GM18526 (cell line): ENCODE measurements around the gene TPX2.

Experiments
- POLR2A ChIP-seq: IDR thresholded peaks from 3 replicates; pipeline ENCODE4 v1.6.1; 2011; ENCODE audit not compliant: insufficient read length; ENCODE audit errors: extremely low read depth

The TPX2 gene

DNA sequence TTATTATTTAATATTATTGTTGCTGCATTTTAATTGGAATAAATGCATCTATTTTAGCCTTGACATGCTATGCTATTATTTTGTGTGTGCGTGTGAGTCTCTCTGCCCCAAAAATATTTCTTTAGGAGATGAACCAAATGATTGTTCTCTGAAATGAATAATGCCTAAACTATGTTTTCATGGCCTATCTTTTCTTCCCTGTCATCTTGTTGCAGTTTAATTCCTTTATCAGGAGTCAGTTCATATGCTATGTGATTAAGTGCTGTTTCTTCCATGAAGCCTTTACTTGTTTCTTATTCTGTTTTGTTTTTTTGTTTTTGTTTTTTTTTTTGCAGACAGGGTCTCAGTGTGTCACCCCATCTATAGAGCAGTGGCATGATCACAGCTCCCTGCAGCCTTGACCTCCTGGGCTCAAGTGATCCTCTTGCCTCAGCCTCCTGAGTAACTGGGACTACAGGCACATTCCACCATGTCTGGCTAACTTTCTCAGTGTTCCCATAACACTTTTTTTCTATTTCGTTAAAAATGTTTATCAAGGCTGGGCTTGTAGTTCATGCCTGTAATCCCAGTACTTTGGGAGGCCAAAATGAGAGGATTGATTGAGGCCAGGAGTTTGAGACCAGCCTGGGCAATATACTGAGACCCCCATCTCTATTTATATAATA, 25.7 kb downstream of the TPX2 start:
- TF ChIP-seq POLR2A = no peak

- no peak for TF ChIP-seq POLR2A
Observed at GRCh38 chr20:31767805-31768204, 28.7 kb downstream of the TPX2 start.

DNA sequence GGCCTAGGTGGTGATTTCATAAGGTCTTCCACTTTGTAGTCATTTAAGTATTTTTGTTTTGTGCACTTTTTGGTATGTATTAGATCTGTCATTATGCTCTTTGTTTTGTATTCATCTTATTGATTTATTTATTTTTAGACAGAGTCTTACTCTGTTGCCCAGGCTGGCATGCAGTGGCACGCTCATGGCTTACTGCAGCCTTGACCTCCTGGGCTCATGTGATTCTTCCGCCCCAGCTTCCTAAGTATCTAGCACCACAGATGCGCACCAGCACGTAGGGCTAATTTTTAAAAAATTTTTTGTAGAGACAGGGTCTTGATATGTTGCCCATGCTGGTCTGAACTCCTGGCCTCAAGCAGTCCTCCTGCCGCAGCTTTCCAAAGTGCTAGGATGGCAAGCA, 30.6 kb downstream of the TPX2 start:
- no peak for TF ChIP-seq POLR2A

- TF ChIP-seq POLR2A = no peak
Observed at GRCh38 chr20:31770243-31770642, 31.2 kb downstream of the TPX2 start.

DNA sequence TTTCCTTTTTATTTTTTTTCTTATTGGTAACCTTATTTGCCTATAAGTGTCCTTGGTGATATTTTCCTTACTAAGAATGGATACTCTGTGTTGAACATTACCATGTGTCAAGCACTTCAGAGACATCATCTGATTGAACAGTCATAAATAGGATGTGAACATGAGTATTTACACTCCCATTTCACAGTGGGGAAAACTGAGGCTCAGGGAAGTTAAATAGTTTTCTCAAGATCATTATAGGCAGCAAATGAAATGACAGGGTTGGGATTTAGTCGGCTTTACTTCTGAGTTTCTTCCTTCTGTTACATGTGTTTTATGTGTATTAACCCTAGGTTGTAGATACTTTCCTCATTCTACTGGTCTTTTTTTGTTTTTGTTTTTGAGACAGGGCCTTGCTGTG, 35.3 kb downstream of the TPX2 start:
- no peak for TF ChIP-seq POLR2A

- no peak for TF ChIP-seq POLR2A
Observed at GRCh38 chr20:31780839-31781238, 41.7 kb downstream of the TPX2 start.

- no peak for TF ChIP-seq POLR2A
Observed at GRCh38 chr20:31781945-31782344, 42.9 kb downstream of the TPX2 start.

GRCh38 chr20:31784354-31785044, 45.4 kb downstream of the TPX2 start:
- TF ChIP-seq POLR2A = no peak

GRCh38 chr20:31785089-31785488, 46.0 kb downstream of the TPX2 start:
- TF ChIP-seq POLR2A = no peak

- TF ChIP-seq POLR2A = no peak
Observed at GRCh38 chr20:31788578-31788977, 49.5 kb downstream of the TPX2 start.

DNA sequence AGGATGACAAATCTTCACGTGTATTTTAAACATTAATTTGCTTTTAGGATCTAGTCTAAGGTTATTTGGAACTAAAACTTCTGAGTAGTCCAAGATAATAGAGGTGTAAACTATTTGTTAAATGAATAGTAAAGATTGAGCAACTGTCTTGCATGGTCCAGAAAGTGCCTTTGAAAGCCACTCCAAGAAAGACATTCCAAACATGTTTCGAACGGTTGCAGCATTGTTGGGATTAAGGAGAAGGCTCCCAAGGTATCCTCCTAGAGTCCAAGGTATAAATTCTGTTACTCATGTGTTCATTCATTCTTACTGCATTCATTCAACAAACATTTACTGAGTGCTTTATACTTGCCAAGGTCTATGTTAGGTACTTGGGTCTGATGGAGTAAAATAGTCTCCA, 51.3 kb downstream of the TPX2 start:
- TF ChIP-seq POLR2A = no peak

- TF ChIP-seq POLR2A = no peak
Observed at GRCh38 chr20:31797364-31797763, 58.3 kb downstream of the TPX2 start.

- no peak for TF ChIP-seq POLR2A
Observed at GRCh38 chr20:31801508-31801907, 62.4 kb downstream of the TPX2 start.

- no peak for TF ChIP-seq POLR2A
Observed at GRCh38 chr20:31803552-31804291, 64.6 kb downstream of the TPX2 start.

DNA sequence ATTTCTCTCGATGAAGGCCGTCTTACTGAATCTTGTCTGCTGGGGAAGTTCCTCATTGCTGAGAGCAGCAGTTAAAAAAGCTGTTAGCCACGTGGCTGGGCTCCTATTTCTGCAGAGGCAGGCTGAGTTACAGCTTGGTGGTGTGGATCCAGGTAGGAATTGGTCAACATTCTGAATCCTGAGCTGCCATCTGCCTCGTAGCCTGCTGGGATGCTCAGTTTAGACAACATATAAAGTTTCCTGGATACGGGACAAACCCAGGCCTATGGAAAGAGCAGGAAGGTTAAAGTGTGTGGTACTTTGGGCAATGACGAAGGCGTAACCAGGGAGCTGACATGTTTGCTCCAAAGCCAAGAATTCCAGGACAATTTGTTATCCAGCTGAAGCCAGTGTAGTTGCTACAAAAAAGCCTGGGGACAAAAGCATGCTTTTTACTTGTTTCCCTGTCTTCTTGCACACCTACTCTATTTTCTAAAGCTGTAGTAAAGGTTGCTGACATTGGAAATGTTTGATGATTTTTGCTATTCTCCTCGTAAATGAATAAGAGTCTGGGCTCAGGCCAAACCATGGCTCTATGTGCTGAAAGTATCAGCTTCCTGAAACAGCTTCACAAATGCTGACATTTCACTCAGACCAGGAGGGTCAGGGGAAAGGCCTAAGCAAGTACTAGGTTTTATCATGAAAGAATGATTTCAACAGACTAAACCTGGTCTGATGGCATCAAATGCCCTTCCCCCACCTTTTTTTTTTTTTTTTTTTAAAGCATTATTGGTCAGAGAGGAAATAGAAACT, 67.7 kb downstream of the TPX2 start:
- no peak for TF ChIP-seq POLR2A
